Measurements from ENCODE around the gene MB.
"Not testable (repeated sequence)": the region's sequence is repeated elsewhere in the genome, so short reads cannot be mapped to it uniquely, and the experiment has no call there.

The MB gene

DNA sequence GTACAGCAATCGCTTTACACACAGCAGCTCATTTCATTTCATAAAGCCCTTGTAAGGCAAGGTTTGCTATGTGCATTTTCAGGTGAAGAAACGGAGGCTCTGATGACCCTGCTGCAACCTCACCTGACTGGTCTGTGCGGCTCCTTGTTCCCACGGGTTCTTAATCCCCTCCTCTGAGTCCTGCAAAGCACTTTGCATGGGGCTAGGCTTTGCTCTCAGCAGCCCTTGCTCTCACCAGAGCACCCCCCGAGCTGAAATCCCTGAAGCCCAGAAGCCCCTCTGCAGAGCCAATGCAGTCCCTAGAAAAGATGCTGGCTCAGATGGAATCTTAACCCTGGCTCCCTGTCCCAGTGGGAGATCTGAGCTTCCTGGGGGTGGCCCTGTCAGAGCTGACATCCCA lies 20.1 kb upstream of the MB start:
- no peak for DNase-seq (ENCODE audit: low read depth)

DNA sequence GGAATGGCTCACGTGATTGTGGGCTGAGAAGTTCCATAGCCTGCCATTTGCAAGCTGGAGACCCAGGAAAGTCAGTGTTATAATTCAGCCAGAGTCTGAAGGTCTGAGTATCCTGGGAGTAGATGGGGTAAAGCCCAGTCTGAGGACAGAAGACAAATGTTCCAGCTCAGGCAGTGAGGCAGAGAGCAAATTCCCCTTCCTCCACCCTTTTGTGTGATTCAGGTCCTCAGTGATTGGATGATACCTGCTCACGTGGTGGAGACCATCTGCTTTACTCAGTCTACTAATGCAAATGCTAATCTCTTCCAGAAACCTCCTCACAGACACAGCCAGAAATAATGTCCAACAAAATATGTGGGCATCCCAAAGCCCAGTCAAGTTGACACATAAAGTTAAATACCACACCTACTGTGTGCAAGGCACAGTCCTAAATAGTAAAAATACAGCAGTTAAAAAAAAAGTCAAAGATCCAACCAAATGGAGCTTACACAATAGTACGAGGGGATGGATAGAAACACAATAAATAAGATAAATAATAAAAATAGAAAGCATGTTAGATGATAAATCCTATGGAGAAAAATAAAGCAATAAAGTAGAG lies 17.9 kb upstream of the MB start:
- no peak for DNase-seq (ENCODE audit: low read depth)

DNA sequence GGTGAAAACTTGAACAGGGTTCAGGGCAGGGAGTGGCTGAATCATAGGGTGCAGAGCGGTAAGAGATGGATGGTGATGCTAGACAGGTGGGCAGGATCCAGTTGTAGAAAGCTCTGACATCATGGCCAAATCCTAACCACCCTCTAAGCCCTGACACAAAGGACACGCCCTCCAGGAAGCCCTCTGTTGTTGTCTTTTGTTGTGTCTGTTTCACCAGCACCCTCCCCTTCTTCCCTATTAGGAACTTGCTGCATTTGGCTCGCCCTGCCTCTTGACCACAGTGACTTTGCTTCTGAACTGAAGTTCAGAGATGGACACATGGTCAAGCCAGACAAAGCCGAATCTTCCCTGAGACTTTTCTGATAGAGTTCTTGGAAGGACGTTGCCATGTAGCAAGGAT lies 16.9 kb upstream of the MB start:
- no peak for DNase-seq (ENCODE audit: low read depth)

DNA sequence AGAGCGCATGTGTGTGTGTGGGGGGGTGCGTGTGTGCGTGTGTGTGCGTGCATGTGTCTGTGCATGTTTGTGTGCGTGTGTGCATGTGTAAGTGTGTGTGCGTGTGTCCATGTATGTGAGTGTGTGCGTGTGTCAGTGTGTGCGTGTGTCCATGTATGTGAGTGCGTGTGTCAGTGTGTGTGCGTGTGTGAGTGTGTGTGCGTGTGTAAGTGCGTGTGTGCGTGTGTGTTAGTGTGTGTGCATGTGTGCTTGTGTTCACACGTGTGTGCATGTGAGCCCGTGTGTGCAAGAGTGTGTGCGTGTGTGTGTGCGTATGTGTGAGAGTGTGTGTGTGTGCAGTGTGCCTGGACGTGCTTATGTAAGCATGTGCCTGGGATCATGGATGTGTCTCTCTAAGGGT lies 16.4 kb upstream of the MB start:
- DNase-seq (ENCODE audit: low read depth) = no peak

DNA sequence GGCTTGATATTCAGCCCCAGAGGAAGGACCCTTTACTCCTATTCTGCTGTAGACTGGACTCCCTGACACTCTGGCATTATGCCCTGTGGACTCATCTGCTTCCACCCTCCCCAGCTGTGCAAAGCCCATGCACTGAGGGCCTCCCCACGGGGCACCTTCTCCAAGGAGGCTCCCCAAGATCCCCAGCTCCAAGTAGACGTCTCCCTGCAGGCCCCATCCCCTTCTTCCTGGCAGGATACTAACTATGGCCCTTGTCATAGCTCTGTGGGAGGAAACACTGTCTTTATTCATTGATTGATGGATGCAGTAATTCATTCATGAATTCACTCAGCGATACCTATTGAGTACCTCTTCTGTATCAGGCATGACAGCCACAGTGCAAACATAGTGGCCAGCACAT lies 15.8 kb upstream of the MB start:
- no peak for DNase-seq (ENCODE audit: low read depth)

DNA sequence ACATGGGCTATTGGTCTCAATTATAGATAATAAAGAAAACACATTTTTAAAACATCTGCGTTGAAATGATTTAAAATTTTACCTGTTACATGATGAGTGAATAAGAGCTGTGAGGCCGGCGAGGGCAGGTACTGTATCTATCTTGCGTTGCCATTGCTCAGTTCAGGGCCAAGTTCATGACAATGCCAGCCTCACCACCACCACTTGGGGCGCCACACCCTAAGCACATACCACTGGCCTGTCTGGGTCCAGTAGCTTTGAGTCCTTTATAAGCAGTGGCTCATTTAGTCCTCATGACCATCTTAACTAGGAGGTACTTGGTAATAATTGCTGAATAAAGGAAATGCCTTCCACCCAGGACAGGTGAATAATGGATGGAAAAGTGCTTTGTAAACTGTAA lies 14.5 kb upstream of the MB start:
- DNase-seq (ENCODE audit: low read depth) = no peak

DNA sequence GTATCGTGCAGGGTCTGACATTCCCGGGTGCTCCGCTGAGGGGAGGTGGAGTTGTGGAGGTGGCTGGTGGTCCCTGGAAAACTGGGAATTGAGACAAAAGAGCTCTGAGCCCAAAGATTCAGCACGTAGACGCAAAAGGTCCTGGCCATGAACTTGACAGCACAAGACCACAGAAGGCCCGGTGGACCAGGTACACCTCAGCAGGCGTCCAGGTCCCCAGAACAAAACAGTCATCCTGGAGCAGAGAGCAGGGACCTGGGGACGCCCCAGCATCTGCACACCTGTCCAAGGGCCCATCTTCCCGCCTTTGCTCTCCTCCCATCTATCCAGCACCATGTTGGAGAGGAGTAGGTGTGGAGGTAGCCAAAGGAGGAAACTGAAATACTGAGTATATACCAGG lies 13.8 kb upstream of the MB start:
- DNase-seq (ENCODE audit: low read depth) = no peak

DNA sequence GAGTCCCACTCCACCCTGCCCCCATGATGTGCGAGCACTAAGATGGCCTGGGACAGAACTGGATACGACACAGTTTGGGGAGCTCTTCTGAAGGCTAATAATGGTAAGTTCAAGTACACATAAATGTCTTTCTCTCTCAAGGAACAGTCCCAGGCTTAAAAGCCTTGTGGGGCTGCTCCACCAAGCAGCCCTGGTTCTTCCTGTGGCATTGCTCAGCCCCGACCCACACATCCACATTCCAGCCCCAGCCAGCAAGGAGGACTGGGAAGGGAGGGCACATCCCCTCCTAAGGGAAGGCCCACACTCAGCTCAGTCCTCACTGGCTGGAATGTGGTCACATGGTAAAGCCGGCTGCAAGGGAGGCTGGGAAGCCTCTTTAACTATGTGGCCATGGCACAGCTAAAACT lies 13.3 kb upstream of the MB start:
- no peak for DNase-seq (ENCODE audit: low read depth)

DNA sequence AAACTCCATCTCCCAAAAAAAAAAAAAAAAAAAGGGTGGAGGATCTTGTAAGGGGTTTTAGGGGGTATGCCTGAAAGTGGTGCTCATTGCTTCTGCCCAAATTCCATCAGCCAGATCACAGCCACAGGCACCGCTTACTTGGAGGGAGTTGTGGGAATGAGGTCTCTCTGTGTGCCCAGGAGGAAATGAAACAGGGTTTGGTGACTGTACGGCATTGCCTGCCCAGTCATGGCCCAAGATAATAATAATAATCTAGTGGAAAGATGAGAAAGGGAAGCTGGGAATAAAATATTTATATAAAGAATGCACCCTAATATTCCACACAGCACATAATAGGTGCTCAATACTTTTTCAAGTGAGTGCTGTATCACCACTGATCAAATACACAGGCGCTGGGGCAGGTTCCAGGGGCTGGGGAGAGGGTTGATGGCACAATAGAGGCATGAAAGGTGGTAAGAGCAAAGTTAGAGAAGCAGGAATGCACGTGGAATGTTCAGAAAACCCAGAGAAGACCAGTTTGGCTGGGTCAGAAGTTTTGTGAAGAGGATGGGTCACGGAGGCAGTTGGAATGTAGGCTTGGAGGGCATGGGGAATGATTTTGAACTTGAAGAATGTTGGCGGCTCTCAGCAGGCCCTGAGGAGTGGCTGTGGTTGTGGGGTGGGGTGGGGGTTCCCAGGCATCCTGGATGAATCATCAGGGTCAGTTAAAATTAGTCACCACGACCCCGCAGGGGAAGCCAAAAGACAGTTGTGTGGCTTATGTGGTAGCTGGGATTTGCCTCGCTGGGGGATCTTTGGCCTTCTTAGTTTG lies 12.5 kb upstream of the MB start:
- DNase-seq (ENCODE audit: low read depth) = no peak

DNA sequence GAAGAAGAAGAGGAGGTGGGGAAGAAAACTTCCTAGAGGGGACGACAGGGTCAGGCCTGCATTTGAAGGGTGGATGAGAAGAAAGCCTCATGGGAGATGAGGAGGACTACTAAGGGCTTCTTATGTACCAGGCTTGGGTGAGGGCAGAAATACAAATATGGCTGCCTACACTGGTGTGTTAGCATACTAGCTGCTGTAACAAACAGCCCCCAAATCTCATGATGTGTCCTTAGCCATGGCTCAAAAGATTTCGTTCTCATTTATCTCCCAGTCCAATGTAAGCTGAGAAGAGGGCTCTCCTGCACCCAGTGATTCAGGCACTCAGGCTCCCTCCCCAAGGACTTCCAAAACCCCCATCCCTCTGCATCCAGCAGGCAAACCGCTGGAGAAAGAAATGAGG lies 11.6 kb upstream of the MB start:
- no peak for DNase-seq (ENCODE audit: low read depth)

DNA sequence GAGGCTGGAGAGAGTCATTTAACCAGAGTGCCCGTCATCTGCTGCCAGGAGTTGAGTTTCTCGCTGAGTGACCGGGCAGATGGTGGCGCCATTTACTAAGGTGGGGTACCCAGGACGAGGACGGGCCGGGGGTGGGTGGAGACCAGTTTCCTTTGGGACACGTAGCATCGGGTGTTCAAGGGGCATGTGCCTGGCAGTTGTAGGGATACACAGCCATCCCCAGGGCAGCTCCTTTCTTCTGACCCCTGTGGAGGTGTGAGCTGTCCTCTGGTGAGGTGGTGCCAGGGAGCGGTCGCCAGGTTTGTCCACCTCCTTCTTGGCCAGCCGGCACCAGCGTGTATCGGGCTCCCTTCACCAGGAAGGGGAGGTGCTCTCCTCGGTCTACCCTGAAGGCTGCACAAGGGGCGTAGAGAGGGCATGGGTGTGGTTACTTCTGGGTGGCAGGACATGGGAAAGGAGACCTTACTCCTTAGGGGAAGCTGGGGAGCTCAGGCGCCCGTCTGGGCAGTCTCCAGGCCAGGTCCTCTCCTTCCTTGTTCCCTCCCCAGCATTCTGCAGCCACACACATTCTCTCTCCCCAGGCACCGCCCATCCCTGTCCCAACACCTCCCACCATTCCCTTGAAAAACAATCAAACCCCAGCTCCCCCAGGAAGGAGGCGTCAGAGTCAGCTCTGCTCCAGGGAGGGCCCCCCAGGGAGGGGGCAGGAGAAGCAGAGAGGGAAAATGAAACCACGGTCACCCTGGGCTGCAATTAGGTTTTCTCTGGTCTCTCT lies 10.3 kb upstream of the MB start:
- DNase-seq (ENCODE audit: low read depth) = no peak

DNA sequence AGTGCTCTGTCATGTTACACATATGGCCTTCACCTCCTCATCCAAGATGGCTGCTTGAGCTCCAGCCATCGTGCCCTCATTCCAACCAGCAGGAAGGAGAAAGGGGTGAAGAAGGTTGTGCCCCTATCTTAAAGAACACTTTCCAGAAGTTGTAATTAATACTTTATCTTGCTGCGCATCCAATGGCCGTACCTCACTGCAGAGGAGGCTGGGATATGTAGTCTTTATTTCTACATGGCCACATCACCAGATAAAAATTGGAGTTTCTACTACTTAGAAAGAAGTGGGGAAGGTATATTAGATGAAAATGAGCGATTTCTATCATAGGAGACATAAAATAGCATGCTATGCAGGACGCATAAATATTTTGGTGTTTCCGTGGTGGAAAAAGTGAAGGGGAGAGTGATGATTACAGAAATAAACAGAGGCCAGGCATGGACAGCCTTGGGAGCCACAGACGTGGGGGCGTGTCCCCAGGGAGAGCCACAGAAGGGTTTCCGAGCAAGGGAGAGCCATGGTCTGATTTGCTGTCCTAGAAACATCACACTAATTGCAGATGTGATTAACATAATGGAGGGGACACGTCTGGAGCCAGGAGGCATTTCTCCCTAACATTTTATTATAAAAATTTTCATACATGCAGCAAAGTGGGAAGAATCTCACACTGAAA lies 8.8 kb upstream of the MB start:
- no peak for DNase-seq (ENCODE audit: low read depth)

DNA sequence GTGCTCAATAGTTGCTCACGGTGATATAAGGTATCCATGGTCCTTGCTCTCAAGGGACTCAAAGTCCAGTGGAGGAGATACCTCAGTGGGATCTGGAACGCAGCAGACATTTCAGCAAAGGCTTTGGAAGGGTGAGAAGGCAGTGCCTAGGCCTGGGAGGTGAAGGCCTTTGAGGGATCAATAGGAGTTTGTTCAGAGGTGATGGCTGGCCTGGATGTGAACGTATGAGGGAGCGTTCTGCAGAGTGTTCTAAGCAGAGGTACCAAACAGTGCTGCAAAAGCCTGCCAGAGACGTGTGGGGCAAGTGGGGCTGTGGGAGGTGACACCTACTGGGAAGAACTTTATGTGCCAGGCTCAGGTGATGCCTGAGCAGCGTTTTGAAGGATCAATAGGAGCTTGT lies 7.4 kb upstream of the MB start:
- no peak for DNase-seq (ENCODE audit: low read depth)

DNA sequence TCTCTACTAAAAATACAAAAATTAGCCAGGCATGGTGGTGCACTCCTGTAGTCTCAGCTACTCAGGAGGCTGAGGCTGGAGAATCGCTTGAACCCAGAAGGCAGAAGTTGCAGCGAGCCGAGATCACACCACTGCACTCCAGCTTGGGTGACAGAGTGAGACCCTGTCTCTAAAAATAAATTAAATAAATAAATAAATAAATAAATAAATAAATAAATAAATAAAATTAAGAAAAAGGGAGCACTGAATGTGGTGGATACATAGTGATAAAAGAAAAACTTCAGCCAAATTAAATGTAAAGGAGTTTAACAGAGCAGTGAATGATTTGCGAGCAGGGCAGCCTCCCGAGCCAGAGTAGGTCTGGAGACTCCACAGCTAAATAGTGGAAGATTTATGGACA lies 6.8 kb upstream of the MB start:
- DNase-seq (ENCODE audit: low read depth) = not testable (repeated sequence)

DNA sequence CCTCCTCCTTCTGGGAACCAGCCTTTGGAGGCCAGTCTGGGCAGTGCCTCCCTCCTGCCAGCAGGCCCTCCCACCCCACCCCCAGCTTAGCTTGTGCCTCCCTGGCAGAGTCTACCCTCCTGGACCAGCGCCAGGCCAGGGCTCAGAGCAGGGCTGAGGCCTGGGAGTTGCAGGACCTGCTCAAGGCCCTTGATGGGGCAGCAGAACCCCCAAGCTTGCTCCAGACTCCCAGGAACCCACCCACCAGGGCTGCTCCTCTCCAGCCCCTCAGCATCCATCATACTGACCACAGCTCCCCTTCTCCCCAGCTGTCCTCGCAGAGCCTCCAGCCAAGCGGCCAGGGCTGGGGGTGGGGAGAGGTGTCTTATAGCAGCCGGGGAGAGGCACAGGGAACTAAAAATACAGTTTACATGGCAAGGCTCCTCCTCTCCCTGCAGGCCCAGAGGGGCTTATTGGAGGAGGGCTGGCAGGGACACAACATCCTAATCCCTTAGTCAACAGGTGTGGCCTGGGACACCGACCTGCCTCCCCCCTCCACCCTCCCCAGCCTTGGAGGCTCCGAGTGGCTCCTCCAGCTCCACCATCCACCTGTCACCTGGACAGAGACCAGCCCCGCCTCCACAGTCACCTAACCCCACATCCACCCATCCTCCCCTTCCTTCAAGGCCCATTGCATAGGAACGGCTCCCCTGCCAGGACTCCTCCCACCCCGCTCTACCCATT lies 5.2 kb upstream of the MB start:
- no peak for DNase-seq (ENCODE audit: low read depth)

DNA sequence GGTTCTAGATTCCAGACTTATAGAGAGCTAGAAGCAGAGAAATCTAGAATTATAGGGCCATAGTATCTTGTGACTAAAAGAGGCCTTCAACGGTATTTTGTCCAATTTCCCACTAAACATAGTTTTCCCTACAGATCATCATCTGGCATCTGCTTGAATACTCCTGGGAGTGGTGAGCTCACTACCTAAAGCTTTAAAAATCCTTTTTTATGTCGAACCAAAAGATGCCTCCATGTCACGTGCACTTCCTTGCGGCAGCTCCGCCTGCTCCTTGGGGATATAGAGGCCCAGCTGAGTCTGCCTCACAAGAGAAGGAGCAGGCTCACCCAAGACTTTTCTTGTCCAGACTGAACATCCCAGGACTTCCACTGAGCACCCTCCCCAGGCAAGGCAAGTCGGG lies 4.3 kb upstream of the MB start:
- DNase-seq (ENCODE audit: low read depth) = no peak

DNA sequence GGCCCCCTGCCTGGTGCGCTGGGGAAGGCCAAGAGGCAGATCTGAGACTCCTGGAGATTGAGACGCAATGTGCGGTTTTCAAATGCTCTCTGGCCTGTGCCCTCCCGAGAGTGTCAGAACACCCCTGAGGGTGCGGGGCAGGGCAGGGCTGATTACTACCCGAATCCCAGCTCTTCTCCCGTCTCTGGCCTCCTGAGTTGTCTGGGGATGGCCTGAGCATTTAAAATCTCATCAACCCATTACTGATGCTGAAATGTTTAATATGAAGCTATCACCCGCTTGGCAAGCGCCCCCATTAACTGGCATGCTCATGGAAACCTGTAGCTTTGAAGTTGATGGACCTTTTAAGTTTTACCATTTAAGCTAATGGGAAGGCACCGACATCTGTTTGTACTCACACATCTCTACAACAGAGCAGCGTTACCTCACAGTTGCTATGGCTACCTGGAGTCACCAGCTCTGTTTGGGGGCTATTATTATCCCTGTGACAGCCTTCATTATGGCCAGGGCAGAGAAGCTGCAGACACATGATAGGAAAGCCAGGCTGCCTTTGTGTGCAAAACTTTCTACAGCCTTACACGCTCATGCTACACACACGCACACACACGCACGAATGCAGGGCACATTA lies 3.6 kb upstream of the MB start:
- no peak for DNase-seq (ENCODE audit: low read depth)

DNA sequence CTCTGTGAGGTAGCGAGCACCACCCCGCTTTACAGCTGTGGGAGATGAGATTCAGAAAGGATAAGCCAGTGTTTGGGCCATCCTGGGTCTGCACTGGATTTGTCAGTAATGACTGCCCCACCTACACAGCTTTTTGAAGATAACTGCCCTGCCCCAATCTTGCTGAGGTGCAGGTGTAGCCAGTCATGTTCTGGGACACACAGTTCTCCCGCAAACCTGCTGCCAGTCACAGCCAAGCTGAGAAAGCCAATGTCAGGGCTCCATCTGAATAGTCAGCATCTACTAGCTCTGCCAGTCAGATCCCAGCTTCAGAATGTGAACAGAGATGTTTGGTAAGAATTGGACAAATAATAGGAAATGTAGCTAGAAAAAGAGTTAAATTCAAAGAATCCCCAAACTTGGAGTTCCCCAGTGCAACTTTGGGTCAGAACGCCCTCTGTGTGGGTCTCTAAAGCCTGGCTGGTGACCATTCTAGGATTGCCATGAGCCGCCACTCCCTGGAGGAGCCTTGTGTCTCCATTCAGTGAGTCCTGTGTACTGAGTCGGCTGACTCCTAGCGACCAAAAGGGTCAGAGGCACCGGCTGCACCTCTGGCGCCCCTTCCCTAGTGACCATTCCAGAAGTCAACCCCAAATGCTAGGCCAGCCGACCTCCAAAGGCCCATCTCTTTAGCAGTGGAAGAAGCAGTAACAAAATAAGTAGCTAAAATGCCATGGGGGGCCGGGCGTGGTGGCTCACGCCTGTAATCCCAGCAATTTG lies 2.4 kb upstream of the MB start:
- no peak for DNase-seq (ENCODE audit: low read depth)

DNA sequence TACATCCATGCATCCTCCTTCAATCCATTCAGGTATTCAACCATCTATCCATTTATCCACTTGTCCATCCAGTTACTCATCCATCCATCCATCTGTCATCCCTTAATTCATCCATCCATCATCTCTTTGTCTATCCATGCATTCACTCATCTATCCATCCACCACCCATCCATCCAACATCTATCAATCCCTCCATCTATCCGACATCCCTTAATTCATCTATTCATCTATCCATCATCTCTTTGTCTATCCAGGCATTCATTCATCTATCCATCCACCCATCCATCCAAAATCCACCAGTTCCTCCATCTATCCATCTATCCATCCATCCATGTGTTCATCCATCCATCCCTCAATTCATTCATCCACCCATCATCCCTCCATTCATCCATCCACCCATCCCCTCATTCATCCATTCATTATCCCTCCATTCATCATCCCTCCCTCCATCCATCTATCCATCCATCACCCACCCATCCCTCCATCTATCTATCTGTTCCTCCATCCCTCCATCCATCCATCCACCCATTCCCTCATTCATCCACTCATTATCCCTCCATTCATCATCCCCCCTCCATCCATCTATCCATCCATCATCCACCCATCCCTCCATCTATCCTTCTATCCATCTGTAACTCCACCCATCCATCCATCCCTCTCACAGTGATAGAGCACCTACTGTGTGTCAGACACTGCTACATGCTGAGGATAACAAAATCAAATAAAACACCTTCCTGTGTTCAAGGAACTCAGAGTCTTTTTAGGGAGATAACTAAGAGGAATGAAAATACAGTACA lies 1.5 kb upstream of the MB start:
- DNase-seq (ENCODE audit: low read depth) = no peak

DNA sequence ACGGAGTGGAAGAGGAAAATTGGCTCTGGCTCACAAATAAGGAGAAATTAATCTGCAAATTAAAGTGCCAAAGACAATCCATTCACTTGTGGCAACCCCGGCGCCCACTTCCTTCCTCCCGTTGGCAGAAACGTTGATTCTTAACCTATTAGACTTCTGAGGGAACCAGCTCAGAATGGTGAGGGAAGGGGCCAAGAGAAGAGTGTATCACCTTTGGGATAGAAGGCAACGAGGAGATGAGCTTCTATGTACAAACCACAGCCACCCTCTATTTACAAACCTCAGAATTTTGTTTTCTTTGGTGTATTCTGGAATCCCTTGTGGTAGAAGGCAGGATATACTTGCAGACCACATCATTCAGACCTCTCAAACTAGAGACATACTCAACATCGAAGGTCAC lies 1.1 kb downstream of the MB start:
- no peak for DNase-seq (ENCODE audit: low read depth)
